Glomerular visceral epithelial cell (primary cell): ENCODE data around the gene BCOR.

Source experiments
- DNase-seq: peaks from one replicate; pipeline ENCODE4 v3.0.0-alpha.2; 2016; ENCODE audit errors: extremely low spot score

BCOR gene

DNA sequence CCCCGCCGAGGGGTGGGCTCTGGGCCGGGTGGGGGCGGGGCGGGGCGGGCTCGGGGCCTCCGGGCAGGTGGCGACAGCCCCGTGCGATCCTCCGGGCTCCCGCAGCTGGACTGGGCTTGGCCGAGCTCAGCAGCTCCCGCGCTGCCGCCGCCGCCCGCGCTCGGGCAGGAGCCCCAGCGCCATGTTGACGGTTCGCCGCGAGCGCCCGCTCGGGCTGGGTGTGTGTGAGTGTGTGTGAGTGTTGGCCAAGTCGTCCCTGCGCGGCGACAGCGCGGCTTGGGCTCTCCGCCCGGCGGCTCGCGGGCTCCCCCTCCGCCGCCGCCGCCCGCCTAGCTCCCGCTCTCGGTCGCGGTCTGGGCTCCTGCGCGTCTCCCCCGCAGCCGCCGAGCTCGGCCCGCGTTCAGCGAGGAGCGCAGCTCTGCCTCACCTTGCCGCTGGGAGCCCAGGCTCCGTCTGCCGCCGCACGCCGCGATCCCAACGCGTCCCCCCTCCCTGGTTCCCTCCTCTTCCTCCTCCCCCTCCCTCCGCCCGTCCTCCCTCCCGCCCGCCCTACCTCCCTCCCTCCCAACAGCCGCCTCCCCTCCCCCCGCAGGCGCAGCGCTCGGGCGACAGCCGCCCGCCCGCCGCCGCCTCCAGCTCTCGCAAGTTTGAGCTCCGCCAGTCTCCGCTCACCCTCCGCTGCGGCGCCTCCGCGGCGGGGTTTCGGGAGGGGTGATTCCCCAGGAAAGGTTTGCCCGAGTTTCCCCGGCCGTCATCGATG, at the start of gene BCOR:
TSS of gene BCOR (minus strand) at position 455 of the 760 bp plus-strand sequence. CDS start 20,029 bp downstream, outside the sequence.
- peak; percentile 68 for DNase-seq

- no peak for DNase-seq
Observed at GRCh38 chrX:40147126-40147952, 49.6 kb upstream of the BCOR start.

- DNase-seq = peak; percentile 50
Observed at GRCh38 chrX:40146262-40147125, 48.7 kb upstream of the BCOR start.

DNA sequence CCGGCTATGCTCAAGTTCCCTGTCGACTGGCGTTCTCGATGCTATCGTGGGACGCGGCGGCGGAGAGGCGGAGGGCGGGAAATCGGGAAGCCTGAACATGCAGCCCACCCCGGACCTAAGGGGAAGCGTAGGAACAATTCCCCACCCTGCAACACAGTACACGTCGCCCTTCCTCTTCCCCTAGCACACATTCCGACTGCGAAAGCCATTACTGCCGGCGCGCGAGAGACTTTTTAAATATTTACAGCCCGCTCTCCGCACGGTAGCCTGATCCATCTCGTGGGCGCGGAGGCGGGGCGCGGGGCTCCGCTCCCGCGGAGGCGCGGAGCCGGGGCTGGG, 48.1 kb upstream of the BCOR start:
- DNase-seq = no peak

GRCh38 chrX:40145001-40145922, 47.5 kb upstream of the BCOR start:
- no peak for DNase-seq

GRCh38 chrX:40144576-40144975, 46.8 kb upstream of the BCOR start:
- no peak for DNase-seq

- no peak for DNase-seq
Observed at GRCh38 chrX:40143987-40144386, 46.2 kb upstream of the BCOR start.

GRCh38 chrX:40143001-40143400, 45.2 kb upstream of the BCOR start:
- no peak for DNase-seq

- no peak for DNase-seq
Observed at GRCh38 chrX:40142417-40142816, 44.7 kb upstream of the BCOR start.

GRCh38 chrX:40140706-40141499, 43.1 kb upstream of the BCOR start:
- DNase-seq = peak; percentile 74

DNA sequence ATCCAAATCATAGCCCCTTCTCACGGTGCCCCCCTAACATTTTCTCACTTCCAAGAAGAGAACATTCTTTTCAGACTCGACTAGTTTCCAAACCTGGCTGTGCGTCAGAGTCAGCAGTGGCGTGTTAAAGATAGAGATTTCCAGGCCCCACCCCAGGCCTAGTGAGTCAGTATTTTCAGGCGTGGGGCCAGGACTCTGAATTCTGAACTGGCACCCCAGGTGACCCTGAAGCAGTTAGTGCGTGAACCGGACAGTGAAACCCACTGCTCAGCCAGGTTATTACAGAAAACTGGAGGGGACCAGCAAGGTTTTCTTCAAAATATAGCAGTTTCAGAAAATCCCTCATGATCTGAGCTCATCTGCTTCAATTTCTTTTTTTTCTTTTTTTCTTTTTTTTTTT, 35.0 kb upstream of the BCOR start:
- peak; percentile 74 for DNase-seq

GRCh38 chrX:40131654-40132337, 34.0 kb upstream of the BCOR start:
- no peak for DNase-seq

GRCh38 chrX:40130207-40130606, 32.4 kb upstream of the BCOR start:
- peak; percentile 72 for DNase-seq

GRCh38 chrX:40127052-40127451, 29.3 kb upstream of the BCOR start:
- no peak for DNase-seq

DNA sequence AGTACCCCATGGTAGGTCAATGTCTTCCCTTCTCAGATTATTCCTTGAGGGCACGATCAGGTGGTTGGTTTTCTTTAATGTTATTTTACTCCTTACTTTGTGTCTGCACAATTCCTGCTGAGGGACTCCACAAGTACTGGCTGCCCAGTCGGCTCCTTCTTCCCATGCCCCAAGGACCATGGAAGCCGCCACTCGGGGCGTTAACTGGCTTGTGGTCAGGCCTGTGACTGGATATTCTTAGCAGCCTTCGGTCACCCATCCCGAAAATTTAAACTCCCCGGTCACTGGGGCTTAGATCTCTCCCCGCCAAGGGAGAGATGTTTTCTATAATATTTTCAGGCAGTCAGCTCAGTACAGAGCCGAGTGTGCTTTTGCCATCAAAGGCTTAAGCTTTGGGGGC, 24.7 kb upstream of the BCOR start:
- no peak for DNase-seq

DNA sequence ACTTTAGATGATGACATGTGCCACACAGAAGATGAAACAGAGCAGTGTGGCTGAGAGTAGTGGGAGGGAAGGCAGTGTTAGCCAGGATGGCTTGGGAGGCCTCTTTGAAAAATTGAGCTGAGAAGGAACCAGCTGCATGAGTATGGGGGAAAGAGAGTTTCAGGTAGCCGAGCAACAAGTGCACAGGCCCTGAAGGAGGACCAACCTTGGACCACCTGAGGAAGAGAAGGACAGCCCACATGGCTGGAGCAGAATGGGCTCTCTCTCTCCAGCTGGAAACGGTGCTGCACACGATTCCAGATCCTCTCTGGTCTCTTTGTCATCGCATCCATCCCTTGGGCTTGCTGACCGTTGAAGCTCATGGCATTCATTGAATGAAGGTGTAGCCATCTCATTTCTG, 23.9 kb upstream of the BCOR start:
- DNase-seq = no peak

DNA sequence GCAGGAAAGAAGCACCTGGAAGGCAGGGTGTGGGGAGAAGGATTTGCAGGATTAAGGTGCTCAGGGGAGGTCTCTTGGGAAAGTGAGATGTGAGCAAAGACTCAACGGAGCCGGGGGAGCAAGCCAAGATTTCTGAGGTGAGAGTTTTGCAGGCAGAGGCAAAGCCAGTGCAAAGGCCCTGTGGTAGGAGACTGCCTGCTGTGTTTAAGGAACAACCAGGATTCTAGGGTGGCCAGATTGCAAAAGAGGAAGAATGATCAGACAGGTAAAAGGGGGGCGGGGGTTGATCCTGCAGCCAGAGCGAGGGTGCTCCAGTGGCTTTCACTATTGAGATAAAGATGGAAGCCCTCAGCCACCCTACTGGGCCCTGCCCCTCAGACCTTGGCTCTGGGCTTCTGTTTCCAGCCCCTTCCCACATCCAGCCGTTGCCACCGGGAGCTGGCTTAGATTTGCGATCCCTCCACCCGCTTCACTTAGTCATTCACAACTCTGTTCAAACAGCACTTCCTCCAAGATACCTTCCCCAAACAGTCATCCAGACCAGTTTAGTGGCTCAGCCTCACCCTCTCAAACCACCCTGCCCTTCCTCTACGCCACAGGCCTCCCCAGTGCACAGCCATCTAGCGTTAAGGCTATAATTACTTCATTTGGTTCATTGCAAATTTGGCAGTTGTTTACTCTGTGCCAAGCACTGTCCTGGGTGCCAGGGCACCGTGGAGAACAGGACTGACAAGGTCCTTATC, 23.3 kb upstream of the BCOR start:
- DNase-seq = no peak

DNA sequence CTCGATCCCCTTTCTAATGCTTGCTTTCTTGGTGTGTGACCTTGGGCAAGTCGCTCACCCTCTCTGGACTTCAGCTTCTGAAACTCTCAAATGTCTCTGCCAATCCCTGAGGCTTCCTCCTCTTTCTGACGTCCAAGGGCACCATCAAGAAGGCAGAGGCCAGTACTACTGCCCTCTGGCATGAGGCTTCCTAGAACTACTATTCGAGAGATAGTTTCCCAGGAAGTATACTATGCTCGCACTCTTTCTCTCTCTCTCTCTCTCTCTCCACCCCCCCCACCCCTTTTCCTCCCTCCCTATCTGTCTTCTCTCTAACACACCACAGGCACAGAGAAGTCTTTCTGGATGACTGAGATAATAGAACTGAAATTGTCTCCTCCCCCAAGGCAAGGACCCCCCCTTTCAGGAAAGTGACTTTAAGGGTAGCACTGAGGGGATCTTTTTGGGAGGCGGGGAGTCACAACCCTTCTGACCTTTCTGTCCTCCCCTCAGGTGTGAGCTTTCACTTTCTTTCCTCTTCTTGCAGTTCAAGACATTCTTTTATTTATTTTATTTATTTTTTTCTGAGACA, 20.0 kb upstream of the BCOR start:
- no peak for DNase-seq

DNA sequence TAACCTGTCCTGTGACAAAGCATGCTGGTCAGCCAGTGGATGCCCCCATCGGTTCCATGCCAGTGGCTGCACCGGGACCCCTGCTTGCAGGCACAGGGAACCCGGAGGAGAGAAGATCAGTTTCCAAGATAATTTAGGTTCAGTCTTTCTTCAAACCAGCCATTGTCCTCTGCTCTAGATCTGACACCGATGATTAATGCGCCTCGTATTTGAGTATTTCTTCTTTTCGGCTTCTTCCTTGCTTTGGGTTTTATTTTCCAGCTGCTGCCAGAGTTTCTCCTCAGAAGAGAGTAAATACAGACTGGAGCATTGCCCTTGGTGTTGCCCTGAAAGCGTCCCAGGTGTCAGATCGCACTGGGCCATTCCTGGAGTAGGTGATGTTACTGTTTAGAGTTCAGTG, 19.2 kb upstream of the BCOR start:
- no peak for DNase-seq
